ENCODE measurements around the gene USP24. TPM values are rescaled to one million over a fixed set of nuclear protein-coding genes. Genes with fewer than 3 reads are reported as not detected.

Gene USP24
- total RNA-seq, 4 donors from 2014 or later, result 68.2 to 137 (median 96.1) TPM

- no peak for TF ChIP-seq CTCF (IDR thresholded peaks at IDR 0.05; ENCODE audit: low read depth)
Measured at GRCh38 chr1:55225228-55225627, 10.1 kb upstream of the USP24 start.

- no peak for TF ChIP-seq CTCF (IDR thresholded peaks at IDR 0.05; ENCODE audit: low read depth)
Measured at GRCh38 chr1:55224729-55225128, 9.6 kb upstream of the USP24 start.

DNA sequence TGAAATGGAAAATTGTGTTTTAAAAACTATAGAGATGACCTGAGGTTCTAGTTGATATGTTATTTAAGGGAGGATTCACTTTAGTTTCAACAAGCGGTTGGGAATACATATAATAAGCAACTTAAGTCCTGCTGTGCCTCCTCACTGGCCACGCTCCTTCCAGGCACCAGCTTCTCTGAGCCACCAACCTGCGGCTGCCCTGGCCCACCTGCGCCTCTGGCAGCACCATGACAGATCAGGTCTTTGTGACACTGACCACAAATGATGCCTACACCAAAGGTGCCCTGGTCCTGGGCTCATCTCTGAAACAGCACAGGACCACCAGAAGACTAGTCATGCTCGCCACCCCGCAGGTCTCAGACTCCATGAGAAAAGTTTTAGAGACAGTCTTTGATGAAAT, 7.0 kb upstream of the USP24 start:
- TF ChIP-seq CTCF (IDR thresholded peaks at IDR 0.05; ENCODE audit: low read depth), result no peak

DNA sequence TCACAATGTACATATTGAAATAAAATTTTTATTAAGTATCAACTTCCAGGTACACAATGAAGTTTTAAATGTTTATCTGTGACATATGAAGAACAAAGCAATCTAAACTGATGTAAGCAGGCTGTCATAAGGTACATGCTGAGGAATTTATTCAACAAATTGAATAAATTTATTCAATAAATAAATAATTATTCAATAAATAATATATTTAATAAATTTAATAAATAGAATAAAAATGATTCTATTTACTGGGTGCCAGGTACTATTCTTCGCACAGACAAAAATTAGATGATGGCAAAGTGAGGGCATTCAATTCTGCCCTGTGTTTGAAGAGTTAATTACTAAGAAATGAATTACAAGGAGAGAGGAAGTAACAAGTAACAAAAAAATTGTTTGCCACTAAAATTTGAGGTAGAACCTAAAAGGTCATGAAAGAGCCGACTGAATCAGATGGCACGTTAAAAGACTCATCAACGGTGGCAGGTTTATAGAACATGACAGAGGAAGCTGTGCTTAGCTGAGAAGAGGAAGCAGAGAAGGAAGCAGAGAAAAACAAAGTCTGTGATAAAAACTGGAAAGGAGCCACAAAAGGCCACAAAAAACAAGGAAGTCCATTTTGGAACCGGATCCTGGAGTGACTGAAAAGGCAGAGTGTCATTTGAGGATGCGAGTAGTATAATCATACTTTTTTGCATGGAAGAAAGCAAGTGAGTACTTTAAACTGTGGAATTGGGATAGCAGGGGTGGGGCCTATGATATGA, 2.2 kb upstream of the USP24 start:
- no peak for TF ChIP-seq CTCF (IDR thresholded peaks at IDR 0.05; ENCODE audit: low read depth)

DNA sequence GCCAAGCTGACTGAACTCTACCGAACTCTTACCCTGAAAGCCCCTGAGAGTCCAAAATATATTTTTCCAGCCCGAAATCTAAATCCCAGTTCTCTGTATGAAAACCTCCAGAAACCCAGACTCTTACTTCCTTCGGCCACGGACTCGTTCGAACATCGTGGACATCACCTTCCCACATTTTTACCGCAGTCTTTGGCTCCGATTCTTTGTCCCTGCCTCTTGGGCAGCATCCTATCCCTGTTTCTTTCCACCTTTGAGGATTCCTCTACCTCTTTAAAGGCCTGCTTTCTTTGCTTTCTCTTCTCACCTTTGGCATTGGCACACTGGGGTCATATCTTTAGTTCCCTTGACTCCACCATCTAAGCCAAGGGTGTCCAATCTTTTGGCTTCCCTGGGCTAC, 932 bp upstream of the USP24 start:
- no peak for TF ChIP-seq CTCF (IDR thresholded peaks at IDR 0.05; ENCODE audit: low read depth)

- TF ChIP-seq CTCF (IDR thresholded peaks at IDR 0.05; ENCODE audit: low read depth), result no peak
Measured at GRCh38 chr1:55214934-55215193, 300 bp downstream of the USP24 start.

DNA sequence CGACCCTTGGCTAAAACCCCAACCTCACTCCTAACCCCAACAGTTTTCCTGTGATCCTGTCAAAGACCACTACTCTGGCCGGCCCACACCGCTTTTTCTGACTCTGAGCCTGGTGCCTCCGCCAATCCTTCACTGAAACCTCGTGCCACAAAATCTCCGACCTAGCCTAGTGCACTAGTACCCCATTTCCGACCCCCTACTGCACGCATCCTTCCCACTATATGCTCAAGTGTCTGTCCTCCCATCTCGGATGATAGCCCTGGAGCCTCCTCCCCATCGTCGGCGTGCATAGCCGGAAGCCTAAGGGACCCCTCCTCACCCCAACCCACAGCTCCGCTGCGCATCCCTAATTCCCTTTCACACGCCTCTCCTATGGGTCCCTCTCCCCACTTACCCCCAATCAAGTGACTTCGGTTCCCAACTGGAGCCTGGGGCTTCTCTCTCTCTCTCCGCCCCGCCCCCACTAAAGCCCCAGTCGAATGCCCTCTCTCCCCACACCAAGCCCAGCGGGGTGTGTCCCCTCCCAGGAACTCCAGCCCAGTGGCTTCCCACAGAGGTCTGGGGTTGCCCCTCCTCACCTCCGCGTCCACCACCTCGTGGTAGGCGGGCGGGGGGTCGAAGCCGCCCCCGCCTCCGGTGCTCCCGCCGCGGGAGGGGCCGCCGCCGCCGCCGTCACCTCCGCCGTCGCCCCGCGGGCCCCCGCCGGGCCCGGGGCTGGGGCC, 791 bp downstream of the USP24 start:
- TF ChIP-seq CTCF (IDR thresholded peaks at IDR 0.05; ENCODE audit: low read depth), result no peak

All from subcutaneous adipose tissue (tissue), 4 donors.